ENCODE data around the gene ADGRG2.

Gene ADGRG2

DNA sequence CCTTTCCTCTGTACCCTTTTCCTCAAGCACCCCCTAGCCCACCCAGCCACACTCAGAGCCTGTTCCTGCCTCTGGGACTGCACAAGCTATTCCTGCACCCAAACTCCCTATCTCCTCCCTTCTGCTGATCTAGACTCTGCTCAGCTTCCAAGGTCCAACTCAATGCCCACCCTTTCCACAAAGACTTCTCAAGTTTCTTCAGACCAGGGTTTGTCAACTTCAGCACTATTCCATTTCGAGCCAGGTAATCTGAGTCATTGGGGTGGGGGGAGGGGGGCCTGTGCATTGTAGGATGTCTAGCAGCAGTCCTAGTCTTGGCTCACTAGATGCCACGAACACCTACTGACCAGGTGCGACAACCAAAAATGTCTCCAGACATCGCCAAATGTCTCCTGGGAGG, 175.7 kb downstream of the ADGRG2 start:
- DNase-seq, result no peak

DNA sequence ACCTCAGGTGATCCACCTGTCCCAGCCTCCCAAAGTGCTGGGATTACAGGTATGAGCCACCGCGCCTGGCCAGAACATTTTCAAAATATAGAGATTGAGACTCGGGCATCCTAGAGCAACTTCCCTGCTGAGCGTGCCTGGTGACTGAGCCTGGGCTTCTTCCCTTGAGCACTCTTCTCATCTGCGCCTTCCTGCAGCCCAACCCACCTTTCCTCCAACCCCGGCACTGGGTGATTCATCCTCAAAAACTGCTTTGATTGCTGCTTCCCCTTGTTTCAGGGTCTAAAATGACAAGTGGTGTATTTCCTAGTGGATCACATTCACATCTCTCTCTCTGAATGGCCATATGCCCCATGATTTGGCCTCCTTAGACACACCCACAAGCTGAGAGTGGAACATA, 176.1 kb downstream of the ADGRG2 start:
- DNase-seq, result no peak

- no peak for DNase-seq
Observed at GRCh38 chrX:18945483-18945882, 176.8 kb downstream of the ADGRG2 start.

DNA sequence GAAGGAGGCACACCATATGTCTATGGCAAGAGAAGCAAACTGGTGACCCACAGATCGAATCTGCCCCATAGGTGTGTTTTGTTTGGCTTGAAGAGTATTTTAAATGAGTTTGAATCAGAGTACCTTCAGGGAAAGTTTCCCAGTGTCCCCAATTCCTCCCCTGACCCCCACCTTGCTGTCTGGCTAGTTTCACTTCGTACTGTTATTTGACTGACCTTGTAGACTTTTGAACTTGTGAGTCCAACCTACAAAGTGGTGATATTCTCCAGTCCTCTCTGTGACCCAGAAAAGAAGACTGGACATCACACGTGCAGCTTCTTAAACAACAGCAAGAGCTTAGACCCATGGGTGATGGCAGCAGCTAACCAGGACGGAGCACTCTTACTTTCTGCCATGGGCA, 177.8 kb downstream of the ADGRG2 start:
- DNase-seq, result no peak

DNA sequence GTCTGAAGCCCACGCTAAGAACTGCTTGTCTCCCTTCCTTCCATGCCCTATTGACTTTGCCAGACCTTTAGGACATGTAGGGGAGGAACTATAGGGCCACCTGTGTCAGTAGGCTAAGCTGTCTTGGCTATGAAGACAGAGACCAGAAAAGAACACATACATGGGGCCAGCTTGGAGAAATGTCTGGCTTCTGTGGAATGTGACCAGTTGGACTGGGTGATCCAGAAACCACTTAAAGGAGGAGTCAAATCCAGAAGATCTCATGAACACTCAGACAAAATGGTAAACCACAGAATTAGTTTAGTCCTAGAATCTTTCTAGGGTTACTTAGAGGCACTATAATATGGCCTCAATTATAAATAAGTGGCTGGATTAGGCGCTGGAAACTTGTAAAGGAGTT, 180.4 kb downstream of the ADGRG2 start:
- no peak for DNase-seq
